Parathyroid adenoma (tissue), 2 donors: ENCODE data around the gene ARHGAP42.

Source experiments
- H2AFZ ChIP-seq: fragments of 300-600 bp; sonication (generic); one replicate; pipeline ENCODE4 v1.7.0; 2017; ENCODE audit warnings: antibody characterized with exemption, mild to moderate bottlenecking
- H3K27ac ChIP-seq: fragments of 300-600 bp; sonication (generic); one replicate; pipeline ENCODE4 v1.7.0; 2017
- H3K27me3 ChIP-seq: fragments of 300-600 bp; sonication (generic); one replicate; pipeline ENCODE4 v1.7.0; 2017; ENCODE audit warnings: low read length; ENCODE audit not compliant: control insufficient read depth, insufficient read depth
- H3K36me3 ChIP-seq: fragments of 300-600 bp; sonication (generic); one replicate; pipeline ENCODE4 v1.7.0; 2017; ENCODE audit warnings: low read length; ENCODE audit not compliant: control insufficient read depth, insufficient read depth
- H3K4me1 ChIP-seq: fragments of 300-600 bp; sonication (generic); one replicate; pipeline ENCODE4 v1.7.0; 2017; ENCODE audit warnings: control low read depth
- H3K4me2 ChIP-seq: fragments of 300-600 bp; sonication (generic); one replicate; pipeline ENCODE4 v1.7.0; 2017; ENCODE audit warnings: low read length
- H3K4me3 ChIP-seq: fragments of 300-600 bp; sonication (generic); one replicate; pipeline ENCODE4 v1.7.0; 2017; ENCODE audit warnings: low read depth, low read length
- H3K79me2 ChIP-seq: fragments of 300-600 bp; sonication (generic); one replicate; pipeline ENCODE4 v1.7.0; 2017; ENCODE audit warnings: control low read depth
- H3K9ac ChIP-seq: fragments of 300-600 bp; sonication (generic); one replicate; pipeline ENCODE4 v1.7.0; 2017; ENCODE audit warnings: mild to moderate bottlenecking
- H3K9me3 ChIP-seq: fragments of 300-600 bp; sonication (generic); one replicate; pipeline ENCODE4 v1.7.0; 2017; ENCODE audit warnings: low read length; ENCODE audit not compliant: control insufficient read depth
- TF ChIP-seq, protein P1 (sequence below): fragments of 300-600 bp; sonication (generic); IDR thresholded peaks from one replicate; pipeline ENCODE4 v1.7.0; 2017; ENCODE audit warnings: antibody characterized with exemption, mild to moderate bottlenecking
- donor health status: primary hyperparathyroidism.

The ARHGAP42 gene

DNA sequence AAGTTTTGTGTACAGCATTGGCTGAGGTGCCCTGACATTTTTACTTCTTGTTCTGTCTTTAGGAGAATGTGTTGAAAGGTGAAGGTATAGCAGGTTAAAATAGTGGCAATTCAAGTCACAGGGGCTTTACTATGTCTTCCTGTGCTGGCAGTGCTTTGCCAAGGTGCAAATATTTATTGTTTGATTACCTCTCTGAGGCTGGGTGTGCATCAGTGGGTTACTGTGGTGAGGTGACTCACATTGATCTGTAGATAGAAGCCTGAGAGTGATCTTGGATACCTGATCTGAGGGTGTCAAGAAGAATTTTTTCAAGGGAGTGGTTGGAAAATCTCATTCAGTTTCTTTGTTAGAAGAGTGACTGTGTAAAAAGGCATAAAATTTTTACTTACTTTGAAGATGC lies 90.0 kb downstream of the ARHGAP42 start:
- Histone ChIP-seq H3K36me3 (no peaks in the 10 kb centered on the region), H2AFZ (no peak overlapping the region), H3K4me2 (no peak overlapping the region), H3K9me3 (no peaks in the 10 kb centered on the region), H3K4me3 (no peak overlapping the region), H3K79me2 (no peaks in the 10 kb centered on the region), H3K9ac (no peak overlapping the region), H3K27ac (no peak overlapping the region), H3K27me3 (no peaks in the 10 kb centered on the region), H3K4me1 (no peaks in the 10 kb centered on the region)
- TF ChIP-seq, protein P1, sequence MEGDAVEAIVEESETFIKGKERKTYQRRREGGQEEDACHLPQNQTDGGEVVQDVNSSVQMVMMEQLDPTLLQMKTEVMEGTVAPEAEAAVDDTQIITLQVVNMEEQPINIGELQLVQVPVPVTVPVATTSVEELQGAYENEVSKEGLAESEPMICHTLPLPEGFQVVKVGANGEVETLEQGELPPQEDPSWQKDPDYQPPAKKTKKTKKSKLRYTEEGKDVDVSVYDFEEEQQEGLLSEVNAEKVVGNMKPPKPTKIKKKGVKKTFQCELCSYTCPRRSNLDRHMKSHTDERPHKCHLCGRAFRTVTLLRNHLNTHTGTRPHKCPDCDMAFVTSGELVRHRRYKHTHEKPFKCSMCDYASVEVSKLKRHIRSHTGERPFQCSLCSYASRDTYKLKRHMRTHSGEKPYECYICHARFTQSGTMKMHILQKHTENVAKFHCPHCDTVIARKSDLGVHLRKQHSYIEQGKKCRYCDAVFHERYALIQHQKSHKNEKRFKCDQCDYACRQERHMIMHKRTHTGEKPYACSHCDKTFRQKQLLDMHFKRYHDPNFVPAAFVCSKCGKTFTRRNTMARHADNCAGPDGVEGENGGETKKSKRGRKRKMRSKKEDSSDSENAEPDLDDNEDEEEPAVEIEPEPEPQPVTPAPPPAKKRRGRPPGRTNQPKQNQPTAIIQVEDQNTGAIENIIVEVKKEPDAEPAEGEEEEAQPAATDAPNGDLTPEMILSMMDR: no peak

DNA sequence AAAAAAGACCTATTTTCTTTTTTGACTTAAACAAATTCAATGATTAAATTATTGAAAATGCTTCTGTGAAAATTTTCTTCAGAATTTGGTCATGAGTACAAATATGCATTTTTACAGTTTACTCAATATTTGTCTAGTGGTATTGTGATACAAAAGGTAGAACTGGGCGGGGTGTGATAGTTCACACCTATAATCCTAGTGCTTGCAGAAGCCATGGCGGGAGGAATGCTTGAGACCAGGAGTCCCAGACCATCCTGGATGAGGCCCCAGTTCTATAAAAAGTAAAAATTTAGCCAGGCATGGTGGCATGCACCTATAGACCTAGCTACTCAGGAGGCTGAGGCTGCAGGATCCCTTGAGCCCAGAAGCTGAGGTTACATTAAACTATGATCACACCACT lies 90.6 kb downstream of the ARHGAP42 start:
- Histone ChIP-seq H3K27ac (no peak overlapping the region), H3K4me2 (no peak overlapping the region), H3K4me1 (no peaks in the 10 kb centered on the region), H3K9me3 (no peaks in the 10 kb centered on the region), H2AFZ (no peak overlapping the region), H3K9ac (no peak overlapping the region), H3K27me3 (no peaks in the 10 kb centered on the region), H3K36me3 (no peaks in the 10 kb centered on the region), H3K79me2 (no peaks in the 10 kb centered on the region), H3K4me3 (no peak overlapping the region)
- TF ChIP-seq, protein P1: no peak

DNA sequence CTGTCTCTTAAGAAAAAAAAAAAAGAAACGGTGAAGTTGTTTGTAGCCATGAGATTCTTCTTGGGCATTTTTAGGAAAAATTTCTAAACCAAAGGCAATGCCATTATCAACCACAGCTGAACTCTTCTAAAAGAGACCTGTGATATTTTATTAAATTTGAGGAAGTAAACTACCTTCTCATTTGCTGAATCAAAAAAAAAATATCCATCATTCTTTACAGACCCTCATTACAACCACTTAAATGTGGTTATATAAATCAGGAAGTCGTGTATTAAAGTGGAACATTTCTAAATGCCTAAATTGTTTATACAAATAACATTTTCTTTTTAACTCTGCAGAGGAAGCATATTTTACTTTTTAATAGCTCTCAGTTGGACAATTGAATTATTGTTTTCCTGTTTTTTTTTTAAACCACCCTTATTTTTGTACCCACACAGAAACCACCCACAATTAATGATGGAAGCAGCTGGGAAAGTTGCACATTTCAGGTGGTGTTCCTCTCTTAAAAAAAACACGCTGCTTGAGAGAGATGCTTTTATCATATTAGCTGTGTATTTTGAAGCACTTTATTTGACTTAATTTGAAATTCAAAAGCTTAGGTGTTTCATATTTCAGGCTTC lies 91.2 kb downstream of the ARHGAP42 start:
- no peaks in the 10 kb centered on the region for H3K36me3 ChIP-seq
- no peak overlapping the region for H2AFZ ChIP-seq
- no peaks in the 10 kb centered on the region for H3K9me3 ChIP-seq
- H3K79me2 ChIP-seq: no peaks in the 10 kb centered on the region
- H3K27me3 ChIP-seq: no peaks in the 10 kb centered on the region
- no peak overlapping the region for H3K4me2 ChIP-seq
- TF ChIP-seq, protein P1: no peak
- H3K27ac ChIP-seq: no peak overlapping the region
- H3K9ac ChIP-seq: no peak overlapping the region
- no peaks in the 10 kb centered on the region for H3K4me1 ChIP-seq
- H3K4me3 ChIP-seq: no peak overlapping the region

DNA sequence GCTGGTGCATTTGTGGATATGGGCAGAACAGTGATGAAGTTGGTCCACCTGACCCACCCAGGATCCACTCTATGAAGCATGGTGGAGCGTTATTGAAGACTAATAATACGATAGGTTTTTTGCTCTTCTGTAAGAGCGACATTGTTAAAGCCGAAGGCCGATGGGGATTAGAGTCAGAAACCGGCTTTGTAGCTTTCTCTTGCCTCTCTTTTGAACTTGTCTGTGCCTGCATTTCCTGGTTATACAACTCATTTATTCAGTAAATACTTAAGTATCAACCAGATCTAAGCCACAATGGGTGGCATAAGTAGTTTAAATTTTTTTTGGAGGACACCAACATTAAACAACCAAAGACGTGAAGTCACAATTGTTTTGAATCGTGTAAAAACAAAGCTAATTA lies 93.4 kb downstream of the ARHGAP42 start:
- no peak overlapping the region for H3K4me2 ChIP-seq
- no peaks in the 10 kb centered on the region for H3K4me1 ChIP-seq
- H3K36me3 ChIP-seq: no peaks in the 10 kb centered on the region
- H2AFZ ChIP-seq: no peak overlapping the region
- no peaks in the 10 kb centered on the region for H3K9me3 ChIP-seq
- H3K79me2 ChIP-seq: no peaks in the 10 kb centered on the region
- TF ChIP-seq, protein P1: no peak
- H3K27ac ChIP-seq: no peak overlapping the region
- no peak overlapping the region for H3K9ac ChIP-seq
- H3K27me3 ChIP-seq: no peaks in the 10 kb centered on the region
- no peak overlapping the region for H3K4me3 ChIP-seq
